Measurements from ENCODE around the gene SLC30A5. TPM values are rescaled to one million over a fixed set of nuclear protein-coding genes. Genes with fewer than 3 reads are reported as not detected.
"Not testable (repeated sequence)": the region's sequence is repeated elsewhere in the genome, so short reads cannot be mapped to it uniquely, and the experiment has no call there.

Gene SLC30A5
- total RNA-seq = 10 to 100 TPM; 62.8 to 76.7 (median 71.2) TPM

- no peaks in the 10 kb centered on the region for H3K9me3 ChIP-seq
- WGBS, 2 donors = 0% methylated on average over 6 to 39 of the region's 79 CpGs
- H3K4me1 ChIP-seq = peaks cover 4 to 20% of the 10 kb centered on the region in 2 donors
- H3K27ac ChIP-seq = peak within 1 kb of the TSS; percentile 85 to 91 (median 90)
- H3K4me3 ChIP-seq (replicated peaks in 1 of 3) = peak within 1 kb of the TSS; percentile 71 to 96 (median 86)
- peak; percentile 57 to 99 (median 90) for TF ChIP-seq CTCF (IDR thresholded peaks at IDR 0.05)
- peak in 1 of 2 donors; percentile 95 for TF ChIP-seq POLR2A (IDR thresholded peaks at IDR 0.05)
- DNase-seq = peak; percentile 99 to 100
- no peaks in the 10 kb centered on the region for H3K27me3 ChIP-seq
- intact Hi-C loops (cut with DNase I) = loop anchor here (10.0 kb wide), 1 partner anchor 241 kb away; the partner anchor contains the start of gene CCDC125
- H3K36me3 ChIP-seq = no peaks in the 10 kb centered on the region
Measured at GRCh38 chr5:69093771-69094482, at the start of gene SLC30A5. TSS of gene SLC30A5 (plus strand) at chr5:69094014. CDS start at chr5:69094256, 242 bp downstream.

DNA sequence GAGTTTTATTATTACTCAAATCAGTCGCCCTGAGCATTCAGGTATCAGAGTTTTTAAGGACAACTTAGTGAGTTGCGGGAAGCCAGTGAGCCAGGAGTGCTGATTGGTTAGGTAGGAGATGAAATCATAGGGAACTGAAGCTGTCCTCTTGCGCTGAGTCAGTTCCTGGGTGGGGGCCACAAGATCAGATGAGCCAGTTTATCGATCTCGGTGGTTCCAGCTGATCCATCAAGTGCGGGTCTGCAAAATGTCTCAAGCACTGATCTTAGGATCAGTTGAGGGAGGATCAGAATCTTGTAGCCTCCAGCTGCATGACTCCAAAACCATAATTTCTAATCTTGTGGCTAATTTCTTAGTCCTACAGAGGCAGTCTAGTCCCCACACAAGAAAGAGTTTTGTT, 48.6 kb upstream of the SLC30A5 start:
- intact Hi-C loops (cut with DNase I) = loop anchor here (10.0 kb wide), 1 partner anchor 290 kb away; the partner anchor contains the start of gene CCDC125

DNA sequence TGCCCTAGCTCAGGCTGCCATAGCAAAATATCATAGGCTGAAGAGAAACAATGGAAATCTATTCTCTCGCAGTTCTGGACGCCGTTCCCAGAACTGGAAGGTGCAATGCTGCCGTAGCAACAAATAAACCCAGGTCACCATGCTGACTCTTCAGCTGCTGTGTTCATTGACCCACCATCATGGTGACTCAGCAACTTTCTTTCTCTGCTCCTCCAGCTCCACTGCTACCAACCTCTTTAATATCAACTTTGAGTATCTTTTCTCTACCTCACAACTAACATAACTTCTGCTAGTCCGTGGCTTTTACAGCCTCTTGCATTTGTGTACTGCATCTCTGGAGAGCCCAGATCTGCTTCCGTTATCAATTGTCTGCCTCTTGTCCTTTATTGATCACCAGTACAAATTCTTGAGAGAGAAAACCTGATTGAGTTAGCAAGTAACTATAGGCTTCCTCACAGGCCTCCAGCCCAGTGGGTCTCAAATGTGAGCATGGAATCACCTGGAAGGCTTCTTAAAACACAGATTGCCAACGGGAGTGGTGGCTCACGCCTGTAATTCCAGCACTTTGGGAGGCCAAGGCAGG, 47.3 kb upstream of the SLC30A5 start:
- TF ChIP-seq CTCF (IDR thresholded peaks at IDR 0.05) (no peak), POLR2A (IDR thresholded peaks at IDR 0.05) (no peak)
- Histone ChIP-seq H3K4me1 (no peaks in the 10 kb centered on the region), H3K4me3 (replicated peaks in 1 of 3) (no peak overlapping the region), H3K27me3 (no peaks in the 10 kb centered on the region), H3K27ac (no peak overlapping the region), H3K36me3 (no peaks in the 10 kb centered on the region), H3K9me3 (no peaks in the 10 kb centered on the region)
- 93% methylated on average over 8 of the region's 8 CpGs for WGBS, 2 donors
- intact Hi-C loops (cut with DNase I) = loop anchor here (10.0 kb wide), 1 partner anchor 288 kb away; the partner anchor contains the start of gene CCDC125
- DNase-seq = no peak

More for the DNA sequence above, 48.6 kb upstream of the SLC30A5 start:
- not testable (repeated sequence) for H3K27ac ChIP-seq; H3K4me1 ChIP-seq; H3K9me3 ChIP-seq; DNase-seq; H3K36me3 ChIP-seq; H3K27me3 ChIP-seq; H3K4me3 ChIP-seq (replicated peaks in 1 of 3)
- 93 to 98% methylated on average over 6 of the region's 6 CpGs for WGBS, 2 donors

GRCh38 chr5:69048230-69048629, 45.6 kb upstream of the SLC30A5 start:
- Histone ChIP-seq H3K4me1 (no peaks in the 10 kb centered on the region), H3K27ac (no peak overlapping the region), H3K4me3 (replicated peaks in 1 of 3) (no peak overlapping the region), H3K9me3 (no peaks in the 10 kb centered on the region), H3K36me3 (no peaks in the 10 kb centered on the region), H3K27me3 (no peaks in the 10 kb centered on the region)
- DNase-seq = no peak
- WGBS, 2 donors = 45 to 50% methylated on average over 3 of the region's 3 CpGs
- TF ChIP-seq POLR2A (IDR thresholded peaks at IDR 0.05) (no peak), CTCF (IDR thresholded peaks at IDR 0.05) (peak in 1 of 6 experiments; percentile 16)
- intact Hi-C loops (cut with DNase I) = loop anchor here (10.0 kb wide), 1 partner anchor 287 kb away; the partner anchor contains the start of gene CCDC125

- TF ChIP-seq CTCF (IDR thresholded peaks at IDR 0.05) (no peak), POLR2A (IDR thresholded peaks at IDR 0.05) (no peak)
- DNase-seq = no peak
- H3K4me1 ChIP-seq = no peaks in the 10 kb centered on the region
- H3K27me3 ChIP-seq = no peaks in the 10 kb centered on the region
- no peak overlapping the region for H3K4me3 ChIP-seq (replicated peaks in 1 of 3)
- 68 to 70% methylated on average over 1 of the region's 1 CpG for WGBS, 2 donors
- intact Hi-C loops (cut with DNase I) = loop anchor here (10.0 kb wide), 1 partner anchor 286 kb away; the partner anchor contains the start of gene CCDC125
- H3K27ac ChIP-seq = no peak overlapping the region
- H3K9me3 ChIP-seq = no peaks in the 10 kb centered on the region
- no peaks in the 10 kb centered on the region for H3K36me3 ChIP-seq
Measured at GRCh38 chr5:69049151-69049550, 44.7 kb upstream of the SLC30A5 start.

Data from thyroid gland (tissue), 4 donors.